Memory B cell (primary cell): ENCODE results near the gene CABP7.

Source experiments
- ATAC-seq: fragments of 150-1000 bp; cut with Tn5 transposase; 2 replicates; pipeline ENCODE4 v1.10.0; 2021; ENCODE audit warnings: low read depth, mild to moderate bottlenecking, moderate library complexity
- DNase-seq, 2 donors: peaks; one replicate each; pipeline ENCODE4 v3.0.0; 2022; ENCODE audit warnings: low spot score in 2 of 2
- H3K27ac Mint-ChIP-seq: one replicate; pipeline ENCODE4 v1.8.0; 2022; ENCODE audit warnings: mild to moderate bottlenecking, moderate library complexity, mixed read lengths
- H3K27me3 Mint-ChIP-seq: one replicate; pipeline ENCODE4 v1.8.0; 2022; ENCODE audit warnings: mixed read lengths
- H3K36me3 Mint-ChIP-seq: one replicate; pipeline ENCODE4 v1.8.0; 2022; ENCODE audit warnings: mild to moderate bottlenecking, mixed read lengths
- H3K4me1 Mint-ChIP-seq: one replicate; pipeline ENCODE4 v1.8.0; 2022; ENCODE audit warnings: mixed read lengths
- H3K4me3 Mint-ChIP-seq: one replicate; pipeline ENCODE4 v1.8.0; 2022; ENCODE audit warnings: mild to moderate bottlenecking, moderate library complexity, mixed read lengths
- H3K9me3 Mint-ChIP-seq: one replicate; pipeline ENCODE4 v1.8.0; 2022; ENCODE audit warnings: mixed read lengths

CABP7 gene

DNA sequence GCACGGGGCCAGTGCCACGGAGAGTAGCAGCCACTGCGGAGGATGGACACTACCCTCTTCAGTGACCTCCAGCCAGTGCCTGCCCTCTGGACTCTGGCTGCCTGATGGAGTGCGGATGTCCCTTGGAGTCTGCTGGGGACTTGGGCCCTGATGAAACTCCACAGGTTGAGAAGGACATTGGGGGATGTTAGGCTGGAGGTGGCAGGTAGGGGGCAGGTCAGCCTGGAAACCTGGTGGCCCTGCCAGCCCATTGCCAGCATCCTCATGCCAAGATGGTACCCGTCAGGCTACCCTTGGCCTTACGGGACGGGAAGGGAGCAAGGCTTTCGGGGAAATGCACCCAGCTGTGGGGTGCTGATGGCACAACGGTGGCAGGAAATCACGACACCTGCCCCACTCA lies 4.0 kb downstream of the CABP7 start:
- DNase-seq: no peak
- Mint-ChIP-seq H3K9me3 (no peaks in the 10 kb centered on the region), H3K36me3 (no peaks in the 10 kb centered on the region), H3K4me1 (peaks cover 4% of the 10 kb centered on the region), H3K4me3 (no peak overlapping the region), H3K27me3 (peaks cover 18% of the 10 kb centered on the region), H3K27ac (no peak overlapping the region)
- ATAC-seq: no peak

DNA sequence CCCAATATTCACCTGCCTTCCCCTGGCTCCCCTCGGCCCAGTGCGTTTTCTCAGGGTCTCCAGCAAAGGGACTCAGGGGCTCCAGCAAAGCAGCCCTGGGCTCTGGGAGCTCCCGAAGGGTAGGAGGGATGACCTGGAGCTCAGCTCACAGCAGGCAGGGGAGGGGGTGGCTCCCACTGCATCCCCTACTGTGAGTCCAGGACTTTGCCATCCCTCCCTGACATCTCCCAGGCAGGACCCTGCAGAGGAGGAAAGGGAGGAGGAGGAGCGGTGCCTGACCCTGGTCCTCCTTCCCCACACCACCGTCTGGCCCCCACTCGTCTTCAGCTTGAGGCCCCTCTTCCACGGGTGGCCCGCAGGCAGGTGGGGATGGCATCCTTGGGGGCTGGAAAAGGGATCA lies 5.0 kb downstream of the CABP7 start:
- Mint-ChIP-seq H3K4me3 (no peak overlapping the region), H3K4me1 (no peaks in the 10 kb centered on the region), H3K36me3 (no peaks in the 10 kb centered on the region), H3K27ac (no peak overlapping the region), H3K9me3 (no peaks in the 10 kb centered on the region), H3K27me3 (peaks cover 12% of the 10 kb centered on the region)
- DNase-seq: no peak
- no peak for ATAC-seq

DNA sequence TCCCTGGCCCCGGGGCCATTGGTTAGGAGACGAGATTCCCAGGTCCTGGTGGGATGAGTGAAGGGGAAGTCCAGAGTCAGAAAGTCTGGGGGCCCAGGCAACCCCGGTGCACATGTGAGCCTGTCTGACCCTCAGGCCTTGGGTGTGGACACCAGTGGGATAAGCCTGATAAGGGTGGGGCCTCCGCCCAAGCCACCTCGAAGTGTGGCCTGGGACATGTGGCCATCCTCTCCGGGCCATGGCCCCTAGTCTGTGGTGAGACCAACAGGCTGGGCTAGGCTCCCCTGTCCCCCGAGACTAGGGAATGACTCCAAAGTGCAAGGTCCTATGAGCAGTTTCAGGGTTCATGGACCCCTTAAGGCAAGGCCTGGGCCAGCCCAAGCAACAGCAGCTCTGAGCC lies 6.3 kb downstream of the CABP7 start:
- H3K27ac Mint-ChIP-seq: no peak overlapping the region
- H3K9me3 Mint-ChIP-seq: no peaks in the 10 kb centered on the region
- no peak for ATAC-seq
- H3K36me3 Mint-ChIP-seq: peaks cover 6% of the 10 kb centered on the region
- H3K4me3 Mint-ChIP-seq: no peak overlapping the region
- H3K4me1 Mint-ChIP-seq: no peaks in the 10 kb centered on the region
- peaks cover 12% of the 10 kb centered on the region for H3K27me3 Mint-ChIP-seq
- no peak for DNase-seq

DNA sequence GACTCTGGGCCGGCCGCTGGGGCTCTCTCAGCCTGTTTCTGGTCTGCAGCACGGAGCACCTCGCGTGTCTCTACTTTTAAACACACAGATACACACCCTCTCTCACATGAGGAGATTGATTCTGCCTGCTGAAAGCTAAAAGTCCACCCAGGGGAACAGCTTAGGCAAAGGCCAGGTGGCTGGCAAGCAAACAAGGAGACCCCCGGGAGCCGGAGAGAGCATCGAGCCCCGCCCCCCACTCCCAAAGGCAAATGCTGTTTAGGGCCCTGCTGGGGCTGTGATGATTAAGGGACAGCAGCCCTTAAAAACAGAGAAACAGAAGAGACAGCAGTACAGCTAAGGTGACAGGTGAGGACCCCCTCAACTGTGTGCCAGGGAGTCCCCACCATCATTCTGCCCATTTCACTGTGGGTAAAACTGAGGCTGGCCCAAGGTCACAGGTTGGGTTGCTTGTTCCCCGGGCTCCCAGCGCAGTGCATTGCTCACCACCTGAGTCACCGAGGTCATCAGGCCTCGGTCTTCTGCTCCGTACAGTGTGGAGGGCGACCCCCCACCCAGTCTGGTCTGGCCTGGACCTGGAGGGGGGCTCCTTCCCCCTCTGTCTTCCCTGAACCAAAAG lies 6.8 kb downstream of the CABP7 start:
- H3K27me3 Mint-ChIP-seq: peaks cover 8% of the 10 kb centered on the region

DNA sequence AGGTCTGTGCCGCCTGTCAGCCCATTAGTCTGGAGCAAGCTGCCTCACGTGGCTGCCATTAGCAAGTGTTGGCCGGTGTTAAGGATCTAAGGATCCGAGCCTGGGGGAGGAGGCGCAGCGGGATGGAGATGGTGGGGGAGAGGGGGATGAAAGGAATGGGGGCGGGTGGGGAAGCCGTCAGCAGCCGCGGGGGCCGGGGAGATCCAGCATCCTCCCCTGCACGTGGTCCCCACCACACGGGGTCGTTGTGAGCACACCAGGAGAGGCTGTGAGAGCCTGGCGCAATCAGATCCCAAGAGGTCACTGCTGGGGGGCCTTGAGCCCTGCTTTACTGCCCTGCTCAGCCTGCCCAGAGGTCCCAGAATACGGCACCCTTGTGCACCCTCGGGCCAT lies 7.3 kb downstream of the CABP7 start:
- H3K4me1 Mint-ChIP-seq: no peaks in the 10 kb centered on the region

More for the DNA sequence above, 6.8 kb downstream of the CABP7 start:
- Mint-ChIP-seq H3K4me1 (no peaks in the 10 kb centered on the region), H3K4me3 (no peak overlapping the region), H3K9me3 (no peaks in the 10 kb centered on the region), H3K27ac (no peak overlapping the region), H3K36me3 (peaks cover 6% of the 10 kb centered on the region)
- no peak for ATAC-seq
- no peak for DNase-seq

DNA sequence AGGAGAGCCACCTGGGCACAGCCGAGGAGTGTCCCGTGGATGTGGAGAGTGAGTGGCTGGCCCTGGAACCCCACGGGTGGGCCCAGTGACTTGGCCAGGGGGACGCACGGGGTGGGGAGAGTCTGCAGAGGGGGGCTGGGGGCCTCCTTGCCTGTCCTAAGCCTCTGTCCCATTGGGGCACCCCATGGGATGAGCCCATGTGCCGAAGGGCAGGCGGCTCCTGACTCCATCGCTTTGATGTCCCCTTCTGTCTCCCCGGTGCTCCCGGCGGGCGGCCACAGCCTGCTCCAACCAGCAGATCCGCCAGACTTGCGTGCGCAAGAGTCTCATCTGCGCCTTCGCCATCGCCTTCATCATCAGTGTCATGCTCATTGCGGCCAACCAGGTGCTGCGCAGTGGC lies 9.4 kb downstream of the CABP7 start:
- no peak for ATAC-seq
- peaks cover 1% of the 10 kb centered on the region for H3K27me3 Mint-ChIP-seq
- no peak overlapping the region for H3K4me3 Mint-ChIP-seq
- H3K4me1 Mint-ChIP-seq: no peaks in the 10 kb centered on the region
- H3K36me3 Mint-ChIP-seq: peaks cover 9% of the 10 kb centered on the region
- no peak overlapping the region for H3K27ac Mint-ChIP-seq
- DNase-seq: no peak
- H3K9me3 Mint-ChIP-seq: no peaks in the 10 kb centered on the region

More for the DNA sequence above, 7.3 kb downstream of the CABP7 start:
- Mint-ChIP-seq H3K4me3 (no peak overlapping the region), H3K27ac (no peak overlapping the region), H3K36me3 (peaks cover 6% of the 10 kb centered on the region), H3K27me3 (peaks cover 5% of the 10 kb centered on the region), H3K9me3 (no peaks in the 10 kb centered on the region)
- ATAC-seq: no peak
- DNase-seq: no peak

DNA sequence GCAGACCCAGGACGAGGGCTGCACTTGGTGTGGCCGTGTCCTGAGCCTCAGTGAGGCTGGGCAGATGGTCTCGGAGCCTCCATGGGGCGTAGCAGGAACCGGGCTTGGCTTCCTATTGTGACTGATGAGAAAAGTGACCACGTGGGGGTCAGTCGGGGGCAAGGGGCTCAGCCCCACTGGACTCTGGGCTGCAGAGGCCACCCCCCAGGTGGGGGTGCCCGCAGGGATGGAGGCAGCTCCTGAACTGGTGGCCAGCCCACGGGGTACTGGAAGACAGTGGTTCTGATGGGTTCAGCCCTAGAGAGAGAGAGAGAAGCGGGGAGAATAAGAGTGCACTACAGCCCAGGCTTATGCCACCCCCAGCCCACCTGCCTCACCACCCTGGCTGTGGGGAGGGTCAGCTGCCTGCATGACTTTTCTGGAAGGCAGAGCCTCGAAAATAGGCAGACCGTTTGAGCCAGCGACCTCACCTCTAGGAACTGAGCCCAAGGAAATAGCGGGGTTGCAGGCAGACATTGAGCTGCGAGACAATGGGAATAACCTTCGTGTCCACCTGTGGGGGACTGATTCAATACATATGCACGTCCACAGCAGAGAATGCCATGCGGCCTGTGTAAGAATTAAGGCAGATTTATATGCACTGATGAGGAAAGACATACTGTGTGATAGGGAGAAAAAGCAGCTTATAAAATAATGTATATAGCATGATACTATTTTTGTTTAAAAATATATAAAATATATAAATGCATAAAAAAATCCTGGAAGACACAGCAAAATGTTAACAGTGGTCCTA lies 11.5 kb downstream of the CABP7 start:
- no peak overlapping the region for H3K27ac Mint-ChIP-seq
- ATAC-seq: no peak
- no peak overlapping the region for H3K4me3 Mint-ChIP-seq
- H3K4me1 Mint-ChIP-seq: no peaks in the 10 kb centered on the region
- H3K9me3 Mint-ChIP-seq: no peaks in the 10 kb centered on the region
- peaks cover 13% of the 10 kb centered on the region for H3K36me3 Mint-ChIP-seq
- DNase-seq: no peak
- H3K27me3 Mint-ChIP-seq: peaks cover 1% of the 10 kb centered on the region

DNA sequence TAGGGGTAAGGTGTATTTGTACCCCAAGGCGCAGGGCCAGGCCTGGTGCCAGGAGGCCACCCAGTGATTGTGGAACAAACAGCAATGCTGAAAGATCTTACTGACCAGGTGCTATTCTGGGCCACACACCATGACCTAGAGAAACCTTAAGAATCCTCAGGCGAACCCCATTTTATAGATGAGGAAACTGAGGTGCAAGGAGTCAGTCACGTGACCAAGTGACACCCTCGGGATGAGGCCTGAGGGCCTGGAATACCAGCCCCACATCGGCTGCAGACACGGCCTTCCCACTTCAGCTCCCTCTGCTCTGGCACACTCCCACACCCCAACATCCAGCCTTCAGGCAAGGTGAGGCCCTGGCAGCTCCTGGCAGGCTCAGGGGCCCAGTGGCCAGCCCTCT lies 13.1 kb downstream of the CABP7 start:
- H3K9me3 Mint-ChIP-seq: no peaks in the 10 kb centered on the region
- no peak overlapping the region for H3K4me3 Mint-ChIP-seq
- H3K27me3 Mint-ChIP-seq: no peaks in the 10 kb centered on the region
- H3K36me3 Mint-ChIP-seq: peaks cover 17% of the 10 kb centered on the region
- ATAC-seq: no peak
- H3K4me1 Mint-ChIP-seq: no peaks in the 10 kb centered on the region
- H3K27ac Mint-ChIP-seq: no peak overlapping the region
- no peak for DNase-seq

DNA sequence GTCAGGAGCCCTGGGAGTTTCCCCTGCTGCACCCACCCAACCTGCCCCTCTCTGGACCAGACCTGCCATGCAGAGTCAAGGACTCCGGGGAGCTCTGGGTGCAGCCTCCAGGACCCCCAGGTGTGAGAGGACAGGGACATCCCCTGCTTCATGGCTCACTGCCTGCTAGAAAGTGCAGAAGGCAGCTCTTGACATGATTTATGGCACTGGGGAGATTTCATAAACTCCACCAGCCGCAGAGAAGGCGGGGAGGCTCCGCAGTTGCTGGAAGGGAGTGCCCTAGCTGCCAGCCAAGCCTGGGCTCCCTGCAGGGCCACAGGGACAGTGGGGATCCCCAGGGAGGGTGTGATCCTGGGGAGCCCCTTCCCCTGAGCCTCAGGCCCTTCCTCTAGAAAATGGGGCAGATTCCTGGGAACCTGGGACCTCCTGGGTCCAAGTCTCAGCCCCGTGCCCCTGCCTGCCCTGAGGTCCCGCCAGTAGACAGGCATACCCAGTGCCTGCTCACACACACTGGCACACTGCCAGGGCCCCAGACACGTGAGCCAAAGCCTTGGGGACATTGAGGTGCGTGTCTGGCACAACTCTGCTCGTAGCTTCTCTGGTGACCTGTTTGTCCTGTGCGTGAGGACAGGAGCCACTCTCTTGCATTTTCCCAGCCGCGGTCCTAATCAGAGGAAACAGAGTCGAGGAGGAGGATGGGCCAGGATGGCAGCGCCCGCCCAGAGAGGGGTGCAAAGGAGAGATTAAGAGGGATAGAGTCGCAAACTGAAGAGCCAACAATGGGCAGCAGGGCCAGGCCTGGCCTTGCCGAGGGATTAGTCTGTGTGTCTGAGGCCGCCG lies 13.8 kb downstream of the CABP7 start:
- no peaks in the 10 kb centered on the region for H3K4me1 Mint-ChIP-seq
- H3K27me3 Mint-ChIP-seq: no peaks in the 10 kb centered on the region
- H3K36me3 Mint-ChIP-seq: peaks cover 17% of the 10 kb centered on the region
- no peak for ATAC-seq
- H3K4me3 Mint-ChIP-seq: no peak overlapping the region
- no peak for DNase-seq
- H3K27ac Mint-ChIP-seq: no peak overlapping the region
- no peaks in the 10 kb centered on the region for H3K9me3 Mint-ChIP-seq

DNA sequence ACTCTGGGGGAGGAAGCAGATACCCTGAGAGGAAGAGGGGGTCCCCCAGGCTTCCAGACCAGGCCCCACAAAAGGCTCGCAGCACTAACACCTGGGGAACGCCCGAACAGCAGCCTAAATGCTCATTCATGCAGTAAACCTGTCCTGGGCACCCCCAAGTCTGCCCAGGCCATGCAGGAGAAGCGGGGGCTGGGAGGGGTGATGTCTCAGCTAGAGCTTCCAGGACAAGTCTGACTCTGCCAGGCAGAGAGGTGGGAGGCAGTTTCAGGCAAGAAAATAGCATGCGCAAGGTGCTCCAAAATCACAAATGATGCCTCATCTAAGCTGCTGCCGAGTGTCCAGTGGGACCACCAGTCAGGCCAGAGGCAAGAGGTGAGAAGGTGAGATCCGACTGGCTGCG lies 14.6 kb downstream of the CABP7 start:
- peaks cover 19% of the 10 kb centered on the region for H3K36me3 Mint-ChIP-seq
- H3K27ac Mint-ChIP-seq: no peak overlapping the region
- no peak overlapping the region for H3K4me3 Mint-ChIP-seq
- ATAC-seq: no peak
- no peaks in the 10 kb centered on the region for H3K27me3 Mint-ChIP-seq
- DNase-seq: no peak
- no peaks in the 10 kb centered on the region for H3K9me3 Mint-ChIP-seq
- H3K4me1 Mint-ChIP-seq: no peaks in the 10 kb centered on the region

DNA sequence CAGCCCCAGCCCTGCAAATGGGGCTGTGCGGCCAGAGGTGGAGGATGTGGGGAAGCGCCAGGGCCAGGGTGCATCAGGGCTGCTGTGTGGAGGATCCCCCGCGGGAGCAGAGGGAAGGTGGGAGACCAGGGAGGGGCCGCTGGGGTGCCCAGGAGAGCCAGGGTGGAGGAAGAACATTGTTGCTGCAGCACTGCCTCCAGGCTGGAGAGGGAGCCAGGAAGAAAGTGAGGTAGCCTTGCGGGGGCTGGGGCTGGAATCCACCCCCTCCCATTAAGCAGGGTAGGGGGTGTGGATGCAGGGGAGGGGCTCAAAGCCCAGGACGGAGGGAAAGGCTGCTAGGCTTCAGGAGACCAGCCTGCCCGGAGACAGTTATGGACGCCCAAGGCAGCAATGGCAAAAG lies 15.0 kb downstream of the CABP7 start:
- DNase-seq: no peak
- no peaks in the 10 kb centered on the region for H3K4me1 Mint-ChIP-seq

DNA sequence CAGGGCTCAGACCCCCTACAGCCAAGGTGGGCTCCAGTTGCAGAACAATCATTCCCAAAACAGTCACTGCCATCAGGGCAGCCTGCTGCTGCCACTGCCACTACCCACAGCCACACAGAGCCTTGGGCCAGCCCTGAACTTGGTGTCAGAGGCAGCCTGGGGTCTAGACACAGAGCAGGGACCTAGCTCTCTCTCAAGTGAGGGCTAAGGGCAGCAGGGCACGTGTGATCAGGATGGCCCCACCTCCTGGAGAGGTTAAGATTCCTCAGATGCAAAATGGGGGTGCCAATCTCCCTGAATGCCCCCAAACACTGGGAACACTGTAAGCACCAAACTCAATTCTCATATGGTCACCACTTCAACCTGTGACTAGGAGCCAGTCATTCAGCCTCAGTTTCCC lies 15.6 kb downstream of the CABP7 start:
- ATAC-seq: no peak
- Mint-ChIP-seq H3K4me1 (no peaks in the 10 kb centered on the region), H3K27ac (no peak overlapping the region), H3K27me3 (no peaks in the 10 kb centered on the region), H3K36me3 (peaks cover 22% of the 10 kb centered on the region), H3K4me3 (no peak overlapping the region), H3K9me3 (no peaks in the 10 kb centered on the region)
- DNase-seq: no peak

More for the DNA sequence above, 15.0 kb downstream of the CABP7 start:
- Mint-ChIP-seq H3K27ac (no peak overlapping the region), H3K9me3 (no peaks in the 10 kb centered on the region), H3K36me3 (peaks cover 22% of the 10 kb centered on the region), H3K4me3 (no peak overlapping the region), H3K27me3 (no peaks in the 10 kb centered on the region)
- no peak for ATAC-seq

DNA sequence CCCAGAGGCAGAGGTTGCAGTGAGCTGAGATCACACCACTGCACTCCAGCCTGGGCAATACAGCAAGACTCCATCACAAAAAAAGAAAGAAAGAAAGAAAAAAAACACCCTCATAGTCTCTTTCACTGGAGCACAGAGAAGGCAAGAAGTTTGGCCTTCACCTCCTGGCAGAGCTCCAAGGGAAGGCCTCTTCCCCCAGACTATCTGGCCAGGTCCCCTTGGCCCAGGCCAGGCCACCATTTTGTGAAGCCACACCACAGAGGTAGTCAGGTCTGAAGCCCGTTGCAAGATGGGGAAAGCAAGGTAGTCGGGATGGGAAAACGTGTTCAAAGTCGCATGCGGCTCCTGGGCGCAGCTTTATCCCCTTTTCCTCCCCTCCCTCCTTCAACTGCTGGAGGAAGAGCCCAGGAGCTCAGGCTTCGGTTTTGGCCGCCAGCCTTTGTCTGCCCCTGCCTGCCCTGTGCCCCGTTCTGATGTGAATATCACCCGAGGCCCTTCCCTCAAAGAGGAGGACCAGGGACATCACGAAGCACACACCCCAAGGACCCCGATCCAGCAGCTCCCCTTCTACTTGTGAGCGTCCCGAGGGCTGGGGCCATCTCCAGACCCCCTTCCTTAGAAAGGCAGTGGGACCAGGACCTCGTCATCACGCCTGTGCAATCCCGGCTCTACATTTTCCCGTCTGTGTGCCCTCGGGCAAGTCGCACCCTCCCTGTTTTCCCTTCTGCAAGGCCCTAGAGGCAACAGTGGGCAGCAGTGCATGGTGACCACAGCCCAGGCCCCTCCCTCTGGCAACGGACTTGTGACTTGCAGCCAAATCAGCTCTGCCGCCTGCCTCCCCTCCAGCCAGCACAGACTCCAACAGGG lies 17.7 kb downstream of the CABP7 start:
- Mint-ChIP-seq H3K4me1 (no peaks in the 10 kb centered on the region), H3K4me3 (no peak overlapping the region), H3K27me3 (no peaks in the 10 kb centered on the region), H3K27ac (no peak overlapping the region), H3K36me3 (peaks cover 27% of the 10 kb centered on the region), H3K9me3 (no peaks in the 10 kb centered on the region)
- DNase-seq: no peak
- no peak for ATAC-seq
